HG03196 (cell line): ENCODE results near the gene ZNF444.
"Not testable (repeated sequence)": the region's sequence is repeated elsewhere in the genome, so short reads cannot be mapped to it uniquely, and the experiment has no call there.

ENCODE experiments used
- ATAC-seq: cut with Tn5 transposase; IDR thresholded peaks from one replicate; pipeline ENCODE4 v1.9.1; 2021; ENCODE audit not compliant: unreplicated experiment

Gene ZNF444

GRCh38 chr19:56175861-56176307, 34.8 kb downstream of the ZNF444 start, which contains the start of gene GALP:
GALP (plus strand) TSS chr19:56176008; CDS start chr19:56177109, 1,101 bp downstream.
- not testable (repeated sequence) for ATAC-seq

- not testable (repeated sequence) for ATAC-seq
Observed at GRCh38 chr19:56176310-56176709, 35.2 kb downstream of the ZNF444 start.

- no peak for ATAC-seq
Observed at GRCh38 chr19:56176881-56177280, 35.8 kb downstream of the ZNF444 start.

GRCh38 chr19:56177564-56178243, 36.6 kb downstream of the ZNF444 start:
- no peak for ATAC-seq

GRCh38 chr19:56189785-56190184, 48.7 kb downstream of the ZNF444 start:
- ATAC-seq: no peak

GRCh38 chr19:56191115-56191514, 50.0 kb downstream of the ZNF444 start:
- no peak for ATAC-seq

GRCh38 chr19:56191711-56192110, 50.6 kb downstream of the ZNF444 start:
- ATAC-seq: no peak

- no peak for ATAC-seq
Observed at GRCh38 chr19:56193981-56194640, 53.0 kb downstream of the ZNF444 start.

- not testable (repeated sequence) for ATAC-seq
Observed at GRCh38 chr19:56197646-56198045, 56.6 kb downstream of the ZNF444 start, which contains the start of gene ZSCAN5B. ZSCAN5B (minus strand) TSS chr19:56197783; CDS start chr19:56193052, 4,731 bp downstream.

GRCh38 chr19:56199687-56200086, 58.6 kb downstream of the ZNF444 start:
- ATAC-seq: no peak

GRCh38 chr19:56201973-56202372, 60.9 kb downstream of the ZNF444 start, which contains the start of gene ZSCAN5C:
ZSCAN5C (plus strand) TSS chr19:56202273; CDS start chr19:56205914, 3,641 bp downstream.
- no peak for ATAC-seq

GRCh38 chr19:56207581-56207980, 66.5 kb downstream of the ZNF444 start:
- not testable (repeated sequence) for ATAC-seq

- ATAC-seq: no peak
Observed at GRCh38 chr19:56209091-56209490, 68.0 kb downstream of the ZNF444 start.

- ATAC-seq: not testable (repeated sequence)
Observed at GRCh38 chr19:56210036-56210435, 68.9 kb downstream of the ZNF444 start.
